Occipital lobe (tissue), 2 donors: ENCODE results near the gene ZMYND8. TPM values are rescaled to one million over a fixed set of nuclear protein-coding genes. Genes with fewer than 3 reads are reported as not detected.

Experiments used
- DNase-seq: peaks from one replicate; lab custom pipeline; 2025; lab: John Stamatoyannopoulos, UW
- total RNA-seq: library from RNA; depleted of rRNA; stranded (reverse); fragments of >200 nt; gene quantifications from one replicate; pipeline ENCODE4 v1.2.3, GENCODE V29; 2014

ZMYND8 gene
- total RNA-seq, 1 donor from 2014 or later, result 58.6 TPM

DNA sequence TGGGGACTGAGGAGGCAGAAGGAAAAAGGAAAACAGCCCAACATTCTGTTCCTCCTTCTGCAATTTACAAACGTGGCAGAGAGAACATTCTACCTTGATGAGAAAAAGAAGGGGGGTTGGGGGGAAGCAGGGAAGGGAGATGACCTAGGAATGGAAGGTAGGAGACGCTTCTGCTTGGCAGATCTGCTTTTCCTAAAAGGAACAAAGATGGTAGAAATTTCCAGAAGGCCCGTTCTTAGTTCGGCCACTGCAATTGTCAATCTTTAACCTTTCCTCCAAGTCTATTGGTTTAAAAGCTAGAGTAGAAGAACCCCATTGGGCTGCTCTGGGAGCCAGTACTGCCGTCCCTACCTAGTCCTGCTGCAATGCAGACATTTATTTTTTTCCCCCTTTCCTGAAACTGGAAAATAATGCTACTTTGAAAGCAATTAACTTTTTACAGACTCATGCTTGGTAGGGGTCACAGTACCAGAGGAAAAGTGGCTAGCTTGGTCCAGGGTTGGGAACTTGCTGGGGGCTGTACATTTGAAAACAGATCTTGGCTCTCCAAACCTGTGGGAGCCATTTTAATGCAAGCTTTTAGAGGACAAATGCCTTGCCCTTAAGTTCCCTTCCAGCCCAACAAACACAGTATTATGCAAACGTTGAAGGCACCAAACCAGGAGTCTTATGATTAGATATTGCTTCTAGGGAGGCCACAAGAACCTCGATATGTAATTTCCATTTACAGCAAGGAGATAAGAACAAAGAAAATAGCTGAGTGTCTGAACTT, 2.6 kb downstream of the ZMYND8 start:
- DNase-seq, result no peak

DNA sequence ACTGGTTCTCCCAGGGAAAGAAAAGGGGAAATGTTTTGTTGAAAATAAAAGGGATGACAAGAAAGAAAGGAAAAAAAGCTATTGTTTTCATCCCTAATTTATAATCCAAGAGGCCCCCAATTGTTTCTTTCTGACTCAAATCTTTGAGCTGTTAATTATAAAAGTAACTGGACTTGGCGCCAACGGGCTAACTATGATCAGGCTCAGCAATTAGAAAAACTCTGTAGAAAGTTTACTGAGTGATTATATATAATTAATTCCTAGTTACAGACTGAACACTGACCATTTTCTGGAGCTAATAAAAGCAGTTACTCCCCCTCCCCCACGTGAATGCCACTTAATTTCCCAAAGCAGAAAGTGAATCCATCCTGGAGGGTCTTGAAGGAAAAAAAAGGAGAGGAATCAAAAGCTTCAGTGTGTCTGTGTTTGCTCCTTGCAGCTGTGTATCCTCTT, 3.2 kb downstream of the ZMYND8 start:
- no peak for DNase-seq

DNA sequence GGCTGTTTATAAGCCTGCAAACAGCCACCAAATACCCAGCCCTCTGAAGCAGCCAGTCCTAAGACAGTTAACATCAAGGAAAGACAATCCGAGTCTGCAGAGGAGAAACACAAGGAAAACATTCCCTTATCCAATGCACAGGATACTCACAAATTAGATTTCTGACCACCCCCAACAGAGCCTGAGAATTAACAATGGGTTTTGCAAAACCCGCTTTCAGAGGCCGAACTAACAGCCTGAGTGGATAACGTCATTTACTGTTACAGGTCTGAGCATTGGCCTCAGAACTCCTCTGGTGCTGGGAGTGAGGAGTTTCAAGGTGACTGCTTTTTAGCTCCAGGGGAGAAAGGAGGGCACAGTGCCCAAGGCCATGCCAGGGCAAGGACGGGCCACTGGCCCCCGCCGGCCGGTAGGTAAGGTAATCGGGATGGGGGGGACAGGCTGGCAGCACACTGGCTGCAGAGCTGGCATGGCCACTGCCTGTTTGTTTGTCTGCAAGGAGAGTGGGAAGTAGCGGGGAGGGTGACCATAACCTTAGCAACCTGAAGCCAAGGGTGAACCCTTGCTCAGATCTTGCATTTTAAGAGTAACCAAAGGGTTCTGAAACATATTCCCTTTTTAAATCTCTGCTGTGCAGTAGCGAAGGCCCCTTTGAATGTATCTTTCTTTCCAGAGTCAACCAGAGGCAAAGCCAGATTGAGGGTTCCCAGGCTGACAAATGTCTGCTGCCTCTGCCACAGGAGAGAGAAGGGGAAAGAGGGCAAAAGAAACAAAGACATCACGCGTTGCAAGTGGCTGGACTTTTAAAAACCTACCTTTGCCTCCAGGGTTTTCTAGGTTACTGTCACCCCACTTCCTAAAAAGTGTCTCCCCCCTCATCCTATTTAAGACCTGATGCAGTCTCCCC, 3.9 kb downstream of the ZMYND8 start:
- peak; percentile 37 for DNase-seq

DNA sequence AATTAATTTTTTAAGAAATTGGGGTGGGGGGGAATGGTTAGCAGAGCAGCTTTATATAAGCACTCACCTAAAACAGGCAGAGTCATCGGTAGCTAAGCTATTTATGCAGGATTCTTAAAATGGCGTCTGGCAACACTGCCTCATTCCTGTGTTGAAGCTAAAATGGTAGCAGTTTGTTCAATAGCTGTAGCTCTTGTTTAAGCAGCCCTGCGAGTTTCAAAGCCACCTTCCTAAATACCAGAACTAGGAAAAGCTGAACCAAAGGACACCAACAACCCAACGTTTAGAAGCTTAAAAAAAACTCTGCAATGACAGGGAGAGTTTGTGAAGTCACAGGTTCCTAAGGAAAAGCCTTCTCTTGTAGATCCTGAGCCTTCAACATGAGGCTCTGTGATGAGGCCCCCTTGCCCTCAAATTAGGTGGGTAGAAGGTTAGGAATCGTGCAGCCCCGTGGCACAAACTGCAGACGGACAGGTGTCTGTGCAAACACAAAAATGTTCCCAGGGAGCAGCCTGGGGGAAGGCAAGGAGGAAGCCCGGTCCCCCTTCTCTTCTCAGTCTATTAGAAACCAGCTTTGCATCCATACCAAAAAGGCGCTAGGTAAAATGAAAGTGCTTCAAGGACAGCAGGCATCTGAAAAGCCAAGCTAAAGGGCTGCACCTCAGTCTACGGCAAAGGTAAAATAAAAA, 4.7 kb downstream of the ZMYND8 start:
- no peak for DNase-seq

DNA sequence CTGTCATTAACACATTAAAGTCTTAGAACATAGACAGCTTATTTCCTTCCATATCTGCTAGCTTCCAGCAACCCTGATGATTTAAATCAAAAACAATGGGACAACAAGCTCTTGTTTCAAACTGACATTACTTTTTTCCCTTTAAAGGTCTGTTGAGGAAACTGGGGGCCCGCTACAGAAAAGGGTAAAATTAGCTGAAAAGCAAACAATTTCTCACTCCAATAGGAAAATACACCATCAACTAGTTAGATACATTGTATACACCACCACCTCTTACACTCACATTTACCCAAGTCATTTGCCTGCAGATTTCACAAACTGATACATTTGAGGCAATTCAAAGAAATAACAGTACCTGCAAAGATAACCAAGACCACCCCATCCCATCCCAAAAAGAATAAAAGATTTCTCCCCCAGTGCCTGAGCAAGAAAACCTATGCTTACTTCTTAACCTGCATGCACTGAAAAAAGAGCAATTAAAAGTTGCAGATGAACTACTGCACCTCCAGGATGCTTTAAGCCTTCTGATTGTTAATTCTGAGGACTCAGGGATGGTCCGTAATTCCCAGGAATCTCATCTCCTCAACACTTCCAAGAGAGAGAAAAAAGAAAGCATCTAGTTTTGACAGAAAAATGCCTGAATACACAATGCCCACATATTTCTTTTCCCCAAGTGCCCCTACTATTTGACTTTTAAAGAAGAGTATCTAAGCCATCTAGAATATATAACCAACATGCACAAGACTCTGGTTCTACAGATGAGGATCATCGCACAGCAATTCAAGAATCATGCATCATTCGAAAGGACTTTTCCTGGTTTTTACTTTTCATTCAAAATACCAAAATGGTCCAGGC, 5.6 kb downstream of the ZMYND8 start:
- DNase-seq, result no peak

DNA sequence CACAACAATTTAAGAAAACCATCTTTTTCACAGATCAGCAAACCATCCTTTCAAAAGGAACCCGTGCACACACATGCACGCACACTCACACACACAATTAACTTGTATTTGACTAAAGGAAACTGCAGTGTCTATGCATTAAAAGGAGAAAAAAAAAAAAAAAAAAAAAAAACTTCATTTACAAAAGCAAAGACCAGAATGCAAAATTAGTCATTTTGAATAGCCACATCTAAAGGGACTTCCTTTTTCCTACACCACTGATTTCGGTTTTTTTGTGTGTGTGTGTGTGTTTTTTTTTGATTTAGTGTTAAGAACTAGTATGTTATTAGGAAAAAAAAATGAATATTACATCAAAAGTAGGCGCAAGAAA, 6.3 kb downstream of the ZMYND8 start:
- no peak for DNase-seq

DNA sequence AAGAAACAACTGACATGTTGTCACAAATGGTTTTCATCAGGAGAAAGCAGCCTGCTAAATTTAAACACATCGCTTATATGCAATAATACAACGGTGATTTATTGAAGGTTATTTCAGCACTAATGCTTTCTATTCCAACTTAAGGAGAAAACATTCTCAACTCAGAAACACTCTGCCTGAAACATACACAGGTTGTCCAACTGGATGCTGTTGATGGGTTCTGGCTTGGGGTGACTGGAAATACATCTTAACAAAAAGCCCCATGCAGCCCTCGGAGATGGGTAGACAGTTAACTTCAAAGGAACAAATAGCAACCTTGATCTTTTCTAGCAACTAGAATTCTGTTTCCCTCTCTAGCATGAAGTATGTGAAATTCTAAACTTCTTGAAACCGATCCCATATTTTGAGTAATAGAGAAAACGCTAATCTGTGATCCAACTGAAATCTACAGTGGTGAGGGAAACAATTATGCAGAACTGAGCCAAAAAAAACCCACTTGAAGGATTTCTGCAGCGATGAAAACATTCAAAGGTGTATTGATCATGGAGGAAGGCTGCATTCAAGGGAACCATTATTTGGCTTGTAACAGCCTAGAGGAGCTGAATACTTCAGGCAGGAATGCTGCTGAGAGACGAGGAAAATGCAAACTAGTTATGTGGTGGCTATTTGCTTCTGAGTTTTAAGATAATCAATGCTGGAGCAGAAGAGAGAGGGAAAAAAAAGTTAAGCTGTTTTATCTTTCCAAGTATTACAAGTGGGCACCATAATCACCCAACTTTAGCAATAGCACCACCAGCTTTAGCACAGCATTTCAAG, 6.9 kb downstream of the ZMYND8 start:
- DNase-seq, result no peak

DNA sequence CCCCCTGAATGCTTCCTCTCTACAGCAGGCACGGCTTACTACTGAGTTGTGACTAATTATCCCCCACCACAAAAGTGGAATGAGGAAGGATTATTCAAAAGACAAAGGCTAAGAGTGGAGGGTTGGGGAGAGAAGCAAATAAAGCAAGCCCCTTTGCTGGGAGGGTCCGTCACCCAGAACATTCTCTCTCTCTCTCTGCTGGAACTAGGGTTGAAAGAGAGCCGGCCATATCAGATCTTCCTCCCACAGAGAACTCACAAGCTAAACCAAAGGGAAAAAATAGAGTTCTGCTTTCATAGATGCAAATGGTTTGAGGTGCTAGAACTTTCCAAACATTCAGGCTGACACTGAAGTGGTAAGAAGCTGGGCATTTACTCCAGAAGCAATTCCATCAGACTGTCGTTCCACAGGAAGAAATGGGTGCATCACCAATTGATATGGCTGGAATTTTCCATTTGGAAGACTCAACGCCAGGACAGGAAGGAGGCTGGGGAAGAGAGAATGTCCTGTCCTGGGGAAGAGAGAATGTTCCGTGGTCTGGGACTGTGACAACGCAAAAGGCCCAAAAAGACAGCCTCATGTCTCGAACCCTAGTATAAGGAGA, 7.9 kb downstream of the ZMYND8 start:
- DNase-seq, result no peak

DNA sequence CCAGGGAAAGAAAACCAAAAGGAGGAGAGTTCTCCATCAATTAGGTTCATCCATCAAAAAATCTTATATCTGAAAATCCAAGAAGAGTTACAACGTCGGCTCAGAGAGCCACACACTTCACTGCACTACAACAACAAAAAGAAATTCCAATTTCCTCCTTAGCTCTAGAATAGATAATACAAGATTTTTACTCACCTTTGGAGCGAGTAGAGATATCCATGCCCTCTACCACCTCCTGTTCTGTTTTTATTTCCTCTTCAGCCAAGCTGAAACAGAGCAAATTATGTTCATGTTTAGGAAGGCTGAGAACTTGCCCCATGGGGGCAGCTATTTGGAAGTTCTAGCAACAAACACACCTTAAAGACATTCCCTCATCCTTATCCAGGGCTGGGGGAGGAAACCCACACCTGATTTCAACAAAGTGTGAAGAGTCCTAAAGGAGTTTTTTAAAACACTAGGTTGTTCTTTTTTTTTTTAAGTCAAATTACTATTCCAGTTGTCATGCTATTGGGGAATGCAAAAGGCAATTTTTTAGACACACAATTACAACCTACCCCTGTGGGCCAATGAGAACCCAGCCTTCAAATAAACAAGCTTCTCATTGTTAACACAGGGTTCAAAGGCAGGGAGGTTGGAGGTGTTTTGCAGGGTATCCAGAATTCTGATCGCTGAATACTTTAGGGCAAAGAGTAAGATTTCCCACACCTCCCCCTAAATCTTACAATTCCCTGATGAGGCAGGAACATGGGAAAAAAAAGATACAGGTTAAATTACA, 8.7 kb downstream of the ZMYND8 start:
- no peak for DNase-seq

DNA sequence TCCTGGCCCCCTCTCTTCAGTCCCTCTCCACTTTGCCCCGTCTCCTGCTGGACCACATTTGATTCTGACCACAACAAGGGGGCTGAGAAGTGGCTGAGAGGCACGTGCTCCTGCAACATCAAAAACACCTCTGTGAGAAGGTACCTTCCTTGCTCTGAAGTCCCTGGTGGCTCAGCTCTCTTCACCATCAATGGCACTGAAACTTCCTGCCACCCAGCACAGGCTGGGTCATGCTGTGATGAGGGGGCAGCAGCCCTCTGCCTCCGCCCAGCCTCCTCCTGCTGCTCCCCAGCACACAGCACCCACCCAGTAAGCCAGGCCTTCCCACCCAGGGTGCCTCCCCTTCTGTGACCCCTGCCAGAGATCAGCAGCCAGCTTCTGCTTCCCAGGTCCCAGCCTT, 10.3 kb downstream of the ZMYND8 start:
- no peak for DNase-seq

DNA sequence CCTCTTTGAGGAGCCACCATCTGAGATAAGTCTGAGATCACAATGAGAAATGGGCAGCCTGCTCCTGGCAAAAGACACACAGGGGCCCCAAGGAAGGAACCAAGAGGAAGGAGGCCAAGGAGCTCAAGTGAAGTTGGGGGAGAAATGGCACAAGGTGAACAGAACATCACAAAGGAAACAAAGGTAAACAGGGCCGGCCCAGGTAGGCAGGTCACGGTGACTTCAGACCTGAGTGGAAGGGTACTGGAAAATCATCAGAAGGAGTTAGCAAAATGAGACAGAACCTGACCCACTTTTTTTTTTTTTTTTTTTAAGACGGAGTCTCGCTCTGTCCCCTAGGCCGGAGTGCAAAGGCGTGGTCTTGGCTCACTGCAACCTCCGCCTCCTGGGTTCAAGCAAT, 11.3 kb downstream of the ZMYND8 start:
- no peak for DNase-seq

DNA sequence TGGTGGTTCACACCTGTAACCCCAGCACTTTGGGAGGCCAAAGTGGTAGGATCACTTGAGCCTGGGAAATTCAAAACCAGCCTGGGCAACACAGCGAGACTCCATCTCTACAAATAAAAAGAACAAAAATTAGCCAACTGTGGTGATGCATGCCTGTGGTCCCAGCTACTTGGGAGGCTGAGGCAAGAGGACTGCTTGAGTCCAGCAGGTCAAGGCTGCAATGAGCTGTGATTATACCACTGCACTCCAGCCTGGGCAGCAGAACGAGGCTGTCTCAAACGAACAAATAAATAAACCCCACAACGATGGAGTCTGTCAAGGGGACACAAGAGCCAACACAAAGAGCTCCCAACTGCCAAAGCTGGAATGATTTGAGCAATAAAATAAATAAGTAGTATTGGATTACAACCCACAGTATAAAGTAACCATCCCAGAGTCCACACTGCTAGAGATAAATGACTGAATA, 13.5 kb downstream of the ZMYND8 start:
- DNase-seq, result no peak

DNA sequence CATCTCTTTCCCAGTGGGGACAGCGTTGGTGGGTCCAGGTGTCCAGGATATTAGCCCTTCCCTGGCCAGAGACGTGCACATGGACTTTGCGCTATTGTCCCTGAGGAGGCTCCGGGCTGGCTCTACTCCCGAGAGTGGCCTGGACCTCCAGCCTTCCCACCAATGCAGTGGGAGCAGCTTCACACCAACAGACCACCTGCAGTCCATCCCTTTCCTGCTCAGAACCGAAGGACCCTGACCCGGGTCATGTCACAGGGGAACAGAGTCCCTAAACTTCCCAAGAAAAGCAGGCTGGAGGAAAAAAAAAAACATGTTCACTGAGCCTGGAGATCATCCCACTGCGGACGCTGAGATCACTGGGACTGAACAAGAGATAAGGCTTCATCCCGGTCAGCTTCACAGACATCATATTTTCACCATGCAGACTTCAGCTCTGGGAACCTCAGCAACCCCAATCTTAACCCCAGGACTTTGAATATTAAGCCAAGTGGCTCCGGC, 18.3 kb downstream of the ZMYND8 start:
- DNase-seq, result no peak

DNA sequence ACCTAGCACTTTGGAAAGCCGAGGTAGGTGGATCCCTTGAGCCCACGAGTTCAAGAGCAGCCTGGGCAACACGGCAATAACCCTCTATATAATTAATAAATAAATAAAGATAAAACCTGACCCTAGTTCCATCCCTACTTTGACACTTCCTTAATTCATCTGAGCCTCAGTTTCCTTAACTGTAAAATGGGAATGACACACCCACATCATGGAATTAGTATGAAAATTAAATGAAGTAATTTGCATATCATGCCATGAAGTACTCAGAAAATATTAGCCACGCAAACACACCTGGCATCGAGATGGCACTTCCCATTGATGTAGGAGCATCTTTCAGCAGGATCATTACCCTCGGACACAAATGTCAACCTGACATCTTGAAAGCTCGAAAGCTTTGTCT, 19.1 kb downstream of the ZMYND8 start:
- no peak for DNase-seq

DNA sequence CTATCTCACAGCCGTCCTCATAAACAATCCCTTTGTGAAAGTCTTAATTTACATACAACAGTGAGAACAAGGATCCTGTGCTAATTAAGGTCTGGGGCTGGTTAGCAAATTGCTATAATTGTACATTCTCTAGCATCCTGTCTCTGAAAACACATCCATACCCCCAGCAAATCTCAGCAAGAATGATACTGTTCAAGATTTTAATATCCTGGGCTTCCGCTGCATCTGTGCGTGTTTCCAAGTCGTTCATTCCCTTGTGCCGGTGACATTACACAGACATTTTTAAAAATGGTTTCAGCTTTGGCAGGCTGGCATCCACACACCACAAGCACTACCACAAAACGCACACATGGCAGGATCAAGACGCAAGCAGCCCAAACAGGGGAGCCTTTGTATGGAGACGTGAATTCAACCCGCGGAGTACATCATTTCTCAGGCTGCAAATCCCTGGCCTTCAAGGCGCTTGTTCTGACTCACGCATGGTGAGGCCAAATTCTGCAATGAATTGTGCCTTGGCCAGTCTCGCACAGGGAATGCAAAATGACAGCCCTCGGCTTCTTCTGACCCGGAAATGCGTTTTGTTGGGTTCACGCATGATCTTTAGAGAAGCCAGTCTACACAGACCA, 20.3 kb downstream of the ZMYND8 start:
- DNase-seq, result peak; percentile 80

DNA sequence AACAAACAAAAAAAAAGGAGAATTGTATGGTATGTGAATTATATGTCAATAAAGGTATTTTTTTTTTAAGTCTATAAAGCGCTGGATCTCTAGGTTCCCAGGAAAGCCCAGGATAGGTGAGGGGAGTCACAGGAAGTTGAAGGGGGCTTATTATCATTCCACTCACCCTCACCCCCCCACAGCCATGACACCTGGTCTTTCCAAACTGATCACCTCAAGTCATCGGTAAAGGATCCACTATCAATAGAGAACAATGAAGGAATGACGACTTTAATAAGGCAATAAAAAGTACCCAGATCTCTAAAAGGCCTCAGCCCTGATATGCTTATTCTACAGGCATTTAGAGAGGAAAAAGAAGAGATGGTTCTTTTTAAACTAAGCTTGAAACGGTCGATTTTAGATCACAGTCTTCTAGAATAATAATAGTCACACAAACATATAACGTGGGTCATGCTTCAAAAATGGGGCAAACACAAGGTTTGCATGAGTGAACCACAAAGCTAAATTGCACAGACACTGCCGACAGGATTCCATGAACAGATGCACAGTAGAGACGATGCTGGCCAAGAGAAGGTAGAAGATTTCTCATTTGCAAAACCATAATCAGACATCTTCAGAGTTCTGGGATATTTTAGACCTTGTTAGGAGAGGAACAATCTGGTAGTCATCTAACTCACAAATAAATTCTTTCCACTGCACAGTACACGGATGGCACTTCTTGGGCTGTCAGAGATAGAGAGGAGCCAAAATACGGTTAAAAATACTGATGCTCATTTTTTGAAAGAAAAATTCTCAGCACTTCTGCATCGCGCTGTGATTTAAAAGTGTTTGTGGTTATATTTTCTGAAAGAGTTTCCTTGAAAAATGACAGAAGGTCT, 21.0 kb downstream of the ZMYND8 start:
- DNase-seq, result no peak

DNA sequence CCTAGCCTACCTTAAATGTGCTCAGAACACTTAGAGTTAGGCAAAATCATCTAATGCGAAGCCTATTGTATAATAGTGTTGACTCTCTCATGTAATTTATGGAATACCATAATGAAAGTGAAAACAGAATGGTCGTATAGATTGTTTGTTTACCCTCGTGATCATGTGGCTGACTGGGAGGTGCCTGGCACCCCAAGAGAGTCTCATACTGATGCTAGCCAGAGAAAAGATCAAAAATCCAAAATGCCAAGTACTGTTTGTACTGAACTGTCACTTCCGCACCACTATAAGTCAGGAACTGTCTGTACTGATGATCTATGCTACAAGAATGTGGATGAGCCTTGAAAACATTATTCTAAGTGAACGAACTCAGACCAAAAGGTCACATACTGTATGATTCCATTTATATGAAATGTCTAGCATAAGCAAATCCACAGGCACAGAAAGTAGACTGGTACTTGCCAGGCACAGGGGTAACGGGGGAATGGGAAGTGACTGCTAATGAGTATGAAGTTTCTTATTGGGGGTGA, 22.4 kb downstream of the ZMYND8 start:
- no peak for DNase-seq
